Glomerular visceral epithelial cell (primary cell): ENCODE results near the gene TBX2.

Experiments used
- DNase-seq: peaks from one replicate; pipeline ENCODE4 v3.0.0-alpha.2; 2016; ENCODE audit errors: extremely low spot score

TBX2 gene

GRCh38 chr17:61368832-61369450 is 30.7 kb upstream of the TBX2 start:
- no peak for DNase-seq

- no peak for DNase-seq
These were observed 29.9 kb upstream of the TBX2 start for GRCh38 chr17:61369751-61370150.

GRCh38 chr17:61371179-61371578 is 28.5 kb upstream of the TBX2 start:
- DNase-seq, result no peak

- DNase-seq, result no peak
These were observed 28.0 kb upstream of the TBX2 start for GRCh38 chr17:61371606-61372005.

- no peak for DNase-seq
These were observed 27.2 kb upstream of the TBX2 start for GRCh38 chr17:61372436-61372835.

- no peak for DNase-seq
These were observed 22.5 kb upstream of the TBX2 start for GRCh38 chr17:61376931-61377838.

GRCh38 chr17:61378658-61379456 is 20.8 kb upstream of the TBX2 start:
- DNase-seq, result no peak

- DNase-seq, result no peak
These were observed 20.0 kb upstream of the TBX2 start for GRCh38 chr17:61379457-61380216.

- DNase-seq, result no peak
These were observed 19.3 kb upstream of the TBX2 start for GRCh38 chr17:61380217-61380835.

GRCh38 chr17:61380836-61381525 is 18.7 kb upstream of the TBX2 start:
- DNase-seq, result no peak

- DNase-seq, result no peak
These were observed 18.1 kb upstream of the TBX2 start for GRCh38 chr17:61381537-61381936.

- DNase-seq, result no peak
These were observed 16.6 kb upstream of the TBX2 start for GRCh38 chr17:61382796-61383688.

GRCh38 chr17:61383689-61384201 is 15.9 kb upstream of the TBX2 start:
- DNase-seq, result no peak

GRCh38 chr17:61384354-61384691 is 15.3 kb upstream of the TBX2 start:
- DNase-seq, result no peak

- no peak for DNase-seq
These were observed 14.7 kb upstream of the TBX2 start for GRCh38 chr17:61384692-61385576.

- no peak for DNase-seq
These were observed 13.9 kb upstream of the TBX2 start for GRCh38 chr17:61385577-61386236.

GRCh38 chr17:61386251-61386650 is 13.4 kb upstream of the TBX2 start:
- no peak for DNase-seq

GRCh38 chr17:61387011-61387410 is 12.6 kb upstream of the TBX2 start:
- no peak for DNase-seq
